Endothelial cell of umbilical vein (primary cell): Measurements from ENCODE around the gene TGFBI. TPM values are rescaled to one million over a fixed set of nuclear protein-coding genes. Genes with fewer than 3 reads are reported as not detected.

Experiments used
- BruUV-seq: library from RNA; stranded (reverse); fragments of 400-500 nt; replicated peaks from 2 replicates; lab custom pipeline; 2021; lab: Mats Ljungman, UMichigan
- CTCF ChIA-PET: fragments of 300-600, 350-600 bp; sonication (Branson Sonifier 250); formaldehyde crosslinking; loops from one replicate; lab custom pipeline; 2021; ENCODE audit warnings: antibody characterized with exemption, inconsistent platforms; lab: Charles Lee
- POLR2A ChIA-PET: fragments of 300-600, 350-600 bp; sonication (Branson Sonifier 250); formaldehyde crosslinking; loops from one replicate; lab custom pipeline; 2021; ENCODE audit warnings: antibody characterized with exemption, inconsistent platforms; lab: Charles Lee
- DNase-seq: peaks from one replicate; pipeline ENCODE4 v3.0.0-alpha.2; 2011; ENCODE audit warnings: low read depth, low spot score
- FAIRE-seq: peaks from 2 replicates; lab custom pipeline; 2011; peaks lifted over from hg19 to GRCh38; lab: Jason Lieb, UNC
- H2AFZ ChIP-seq: 2 replicates; pipeline ENCODE4 v1.6.0; 2012; ENCODE audit warnings: low read depth, low read length, control low read depth, inconsistent platforms
- H3K27ac ChIP-seq: 2 replicates; pipeline ENCODE4 v1.5.1; 2011; ENCODE audit warnings: low read depth, mild to moderate bottlenecking, control low read depth, low read length, moderate library complexity; ENCODE audit not compliant: insufficient read depth
- H3K27me3 ChIP-seq, 2 experiments: 2 replicates each; pipeline versions ENCODE4 v1.6.0 to v1.6.1; 2011; ENCODE audit warnings: low read length in 2 of 2, mixed read lengths in 1 of 2; ENCODE audit not compliant: control insufficient read depth in 2 of 2, insufficient read depth in 2 of 2
- H3K36me3 ChIP-seq, 2 experiments: 2 replicates in 1 of 2; 3 replicates in 1 of 2; pipeline ENCODE4 v1.5.1; 2011; ENCODE audit warnings: low read length in 2 of 2, mild to moderate bottlenecking in 1 of 2, moderate library complexity in 1 of 2; ENCODE audit not compliant: control insufficient read depth in 2 of 2, insufficient read depth in 2 of 2; ENCODE audit errors: extremely low read depth in 1 of 2
- H3K4me1 ChIP-seq: 3 replicates; pipeline ENCODE4 v1.5.1; 2011; ENCODE audit warnings: mild to moderate bottlenecking, low read length; ENCODE audit not compliant: control insufficient read depth, insufficient read depth; ENCODE audit errors: extremely low read depth
- H3K4me2 ChIP-seq: 2 replicates; pipeline ENCODE4 v1.6.1; 2011; ENCODE audit warnings: low read length, control low read depth, mixed read lengths; ENCODE audit not compliant: insufficient read depth
- H3K4me3 ChIP-seq, 3 experiments: fragments of 200-600 bp in 1 of 3; sonication (generic), shearing (Covaris generic) in 1 of 3; replicated peaks in 1 of 3; 2 replicates each; pipeline ENCODE4 v1.5.1; 2011 to 2016; ENCODE audit warnings: control low read depth in 3 of 3, low read length in 3 of 3, mild to moderate bottlenecking in 2 of 3, inconsistent platforms in 1 of 3, low read depth in 1 of 3, moderate library complexity in 1 of 3; ENCODE audit not compliant: insufficient read depth in 1 of 3
- H3K79me2 ChIP-seq: 2 replicates; pipeline ENCODE4 v1.6.0; 2012; ENCODE audit warnings: low read length, inconsistent platforms; ENCODE audit not compliant: control insufficient read depth, insufficient read depth
- H3K9ac ChIP-seq: replicated peaks from 2 replicates; pipeline ENCODE3; 2011; ENCODE audit warnings: low read length, control low read depth; ENCODE audit not compliant: insufficient read depth; ENCODE audit errors: extremely low read depth
- H3K9me1 ChIP-seq: replicated peaks from 3 replicates; pipeline ENCODE4 v1.6.0; 2011; ENCODE audit warnings: mild to moderate bottlenecking, low read length; ENCODE audit not compliant: control insufficient read depth, insufficient read depth; ENCODE audit errors: extremely low read depth
- H3K9me3 ChIP-seq: replicated peaks from 2 replicates; pipeline ENCODE4 v1.5.1; 2012; ENCODE audit warnings: low read length, inconsistent platforms; ENCODE audit not compliant: control insufficient read depth, insufficient read depth
- H4K20me1 ChIP-seq: replicated peaks from 2 replicates; pipeline ENCODE3; 2011; ENCODE audit warnings: mild to moderate bottlenecking, low read length; ENCODE audit not compliant: control insufficient read depth, insufficient read depth; ENCODE audit errors: extremely low read depth
- CTCF ChIP-seq, 2 donors: IDR thresholded peaks; 1 replicate in 1 of 2; 2 replicates in 1 of 2; pipeline ENCODE4 v1.5.1; 2011; ENCODE audit warnings: low read length in 2 of 2, mild to moderate bottlenecking in 2 of 2, moderate library complexity in 2 of 2, control low read depth in 1 of 2, inconsistent platforms in 1 of 2, low read depth in 1 of 2; ENCODE audit not compliant: insufficient read depth in 1 of 2; ENCODE audit errors: extremely low read depth in 1 of 2
- EZH2 ChIP-seq: IDR thresholded peaks from 2 replicates; pipeline ENCODE4 v1.6.1; 2012; ENCODE audit warnings: borderline replicate concordance, low read depth, mild to moderate bottlenecking, moderate library complexity, low read length, inconsistent platforms; ENCODE audit not compliant: severe bottlenecking
- FOS ChIP-seq: IDR thresholded peaks from 2 replicates; pipeline ENCODE4 v1.6.1; 2011; ENCODE audit warnings: mild to moderate bottlenecking, low read length, moderate library complexity, borderline replicate concordance; ENCODE audit not compliant: insufficient read depth
- GATA2 ChIP-seq: IDR thresholded peaks from 2 replicates; pipeline ENCODE4 v1.7.0; 2011; ENCODE audit warnings: low read depth, mild to moderate bottlenecking, moderate library complexity, mixed read lengths, low read length; ENCODE audit not compliant: insufficient read length, insufficient read depth
- JUN ChIP-seq: IDR thresholded peaks from 2 replicates; pipeline ENCODE4 v1.6.1; 2011; ENCODE audit warnings: borderline replicate concordance, low read depth; ENCODE audit not compliant: insufficient read length, insufficient read depth
- MYC ChIP-seq: IDR thresholded peaks from one replicate; pipeline ENCODE4 v1.6.1; 2011; ENCODE audit warnings: mild to moderate bottlenecking, low read depth, low read length
- POLR2A ChIP-seq: IDR thresholded peaks from 2 replicates; pipeline ENCODE4 v1.6.1; 2012; ENCODE audit warnings: low read depth, mild to moderate bottlenecking, control low read depth, low read length
- POLR2AphosphoS5 ChIP-seq: IDR thresholded peaks from 2 replicates; pipeline ENCODE4 v1.6.1; 2012; ENCODE audit warnings: low read depth, mild to moderate bottlenecking, control low read depth, low read length, moderate library complexity; ENCODE audit not compliant: insufficient read depth
- dilution Hi-C: fragments of 300-500 bp; cut with MboI; formaldehyde crosslinking; loops from one replicate; pipeline ENCODE4 v1.15.0; 2019; ENCODE audit warnings: low sequenced_read_pairs; ENCODE audit not compliant: extremely low pct_ligation_motif_present
- intact Hi-C: fragments of 100-400 bp; cut with micrococcal nuclease; formaldehyde crosslinking; loops from one replicate; pipeline ENCODE4 v1.10.0; 2022
- polyA plus RNA-seq, 4 experiments: library from polyadenylated mRNA; depleted of rRNA in 3 of 4; stranded (reverse) in 3 of 4; unstranded in 1 of 4; fragments of >200 nt; gene quantifications; 2 replicates each; pipeline versions ENCODE4 v1.2.1 to v1.2.3, GENCODE V29; 2011 to 2012; ENCODE audit warnings: missing spikeins in 1 of 4
- total RNA-seq: library from RNA; stranded (reverse); gene quantifications from 2 replicates; pipeline ENCODE4 v1.2.3, GENCODE V29; 2021
- TF ChIP-seq, protein P1 (sequence below): IDR thresholded peaks from 2 replicates; pipeline ENCODE4 v1.6.1; 2011; ENCODE audit not compliant: insufficient read depth, insufficient read length

TGFBI gene
- total and polyA plus RNA-seq, 2 donors (not counting 3 experiments of a cell fraction or from before 2014, with no cell fraction given) = 6.5 to 18.9 TPM

DNA sequence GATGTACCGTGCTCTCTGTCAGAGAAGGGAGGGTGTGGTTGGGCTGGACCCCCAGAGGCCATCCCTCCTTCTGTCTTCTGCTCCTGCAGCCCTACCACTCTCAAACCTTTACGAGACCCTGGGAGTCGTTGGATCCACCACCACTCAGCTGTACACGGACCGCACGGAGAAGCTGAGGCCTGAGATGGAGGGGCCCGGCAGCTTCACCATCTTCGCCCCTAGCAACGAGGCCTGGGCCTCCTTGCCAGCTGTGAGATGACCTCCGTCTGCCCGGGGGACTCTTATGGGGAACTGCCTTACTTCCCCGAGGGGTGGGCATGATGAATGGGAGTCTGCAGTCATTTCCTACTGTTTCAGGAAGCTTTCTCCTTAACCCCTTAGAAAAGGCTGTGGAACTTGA, 17.5 kb downstream of the TGFBI start:
- no peaks in the 10 kb centered on the region for H3K27me3 ChIP-seq
- POLR2A ChIA-PET = no interaction called here
- H3K9me1 ChIP-seq = no peaks in the 10 kb centered on the region
- H3K4me1 ChIP-seq = peaks cover 30% of the 10 kb centered on the region
- CTCF ChIA-PET = interaction anchor here (1.2 to 2.0 kb wide), 3 partner anchors 9 to 15 kb away, joined by 3 to 7 read pairs (median 6); no protein-coding TSS in a partner anchor
- dilution Hi-C loops (no loop called here), intact Hi-C loops (no loop called here)
- DNase-seq (no peak), FAIRE-seq (no peak)
- H3K27ac ChIP-seq = no peak overlapping the region
- H2AFZ ChIP-seq = no peak overlapping the region
- H4K20me1 ChIP-seq = no peaks in the 10 kb centered on the region
- H3K9ac ChIP-seq = no peak overlapping the region
- H3K79me2 ChIP-seq = no peaks in the 10 kb centered on the region
- H3K9me3 ChIP-seq = no peaks in the 10 kb centered on the region
- no peaks in the 10 kb centered on the region for H3K36me3 ChIP-seq
- H3K4me3 ChIP-seq = no peak overlapping the region
- BruUV-seq = no TSS peak
- TF ChIP-seq EZH2 (no peak), GATA2 (no peak), MYC (no peak), FOS (no peak), CTCF (IDR thresholded peaks at IDR 0.05; ENCODE audit: extremely low read depth in 1 of 2, insufficient read depth in 1 of 2, low read depth in 1 of 2, low read length in 2 of 2) (no peak), POLR2AphosphoS5 (no peak), POLR2A (no peak), JUN (no peak)
- TF ChIP-seq, protein P1, sequence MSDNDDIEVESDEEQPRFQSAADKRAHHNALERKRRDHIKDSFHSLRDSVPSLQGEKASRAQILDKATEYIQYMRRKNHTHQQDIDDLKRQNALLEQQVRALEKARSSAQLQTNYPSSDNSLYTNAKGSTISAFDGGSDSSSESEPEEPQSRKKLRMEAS = no peak
- H3K4me2 ChIP-seq = no peak overlapping the region
